Liver (tissue), 3 donors: Measurements from ENCODE around the gene CDC42SE1.

ENCODE experiments used
- FOXA2 ChIP-seq: IDR thresholded peaks from 2 replicates; pipeline ENCODE4 v1.6.1; 2016; ENCODE audit warnings: antibody characterized with exemption
- RAD21 ChIP-seq, 2 donors: IDR thresholded peaks; 2 replicates each; pipeline ENCODE4 v1.6.1; 2016; ENCODE audit warnings: antibody characterized with exemption in 2 of 2, mild to moderate bottlenecking in 2 of 2
- TAF1 ChIP-seq: conservative IDR thresholded peaks from 2 replicates; pipeline ENCODE4 v1.6.1; 2016; ENCODE audit warnings: antibody characterized with exemption, mild to moderate bottlenecking
- TF ChIP-seq, protein P1 (sequence below): fragments of 150-350 bp; IDR thresholded peaks from 2 replicates; pipeline ENCODE4 v1.5.1; 2017; ENCODE audit warnings: improper control_type of control experiment, low read depth, low read length; ENCODE audit not compliant: missing input control
- TF ChIP-seq, protein P2 (sequence below): IDR thresholded peaks from 2 replicates; pipeline ENCODE4 v1.6.1; 2016; ENCODE audit warnings: antibody characterized with exemption
- TF ChIP-seq, protein P3 (sequence below): IDR thresholded peaks from 2 replicates; pipeline ENCODE4 v1.6.1; 2016; ENCODE audit warnings: antibody characterized with exemption
- donor health status: healthy.
- donor health status: healthy.

DNA sequence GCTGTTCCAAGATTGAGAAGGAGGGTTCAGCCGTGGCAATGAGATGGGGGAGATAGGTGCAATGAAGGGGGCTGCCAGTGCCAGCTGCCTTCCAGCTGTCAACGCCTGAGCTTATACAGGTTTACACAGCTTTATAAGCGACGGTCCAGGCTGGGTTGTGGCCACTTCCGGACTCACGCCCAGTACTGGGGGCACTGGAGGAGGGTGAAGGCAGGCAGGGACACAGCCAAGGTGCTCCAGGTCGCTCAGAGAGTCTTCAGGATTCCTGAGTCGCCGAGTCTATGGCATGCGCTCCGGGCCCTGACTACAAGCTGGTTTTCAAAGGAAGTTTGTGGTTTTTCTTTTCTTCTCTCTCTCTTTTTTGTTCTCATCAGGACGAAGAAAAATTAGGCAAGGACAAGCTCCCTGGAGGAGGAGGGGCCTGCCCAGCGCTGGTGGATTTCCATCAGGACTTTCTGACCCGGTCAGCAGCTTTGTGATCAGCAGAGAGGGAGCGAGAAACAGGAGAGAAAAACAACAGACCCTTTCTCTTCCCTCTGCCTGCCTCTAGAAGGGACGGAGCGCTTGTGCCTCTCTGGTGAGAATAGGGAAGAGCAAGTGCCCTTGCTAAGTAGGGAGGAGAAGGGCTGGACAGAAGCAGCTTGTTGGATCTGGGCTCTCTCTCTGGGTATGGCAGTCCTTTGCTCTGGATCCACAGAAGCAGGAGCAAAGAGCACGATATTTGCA lies 52.9 kb downstream of the CDC42SE1 start, which contains the start of gene MINDY1:
- TF ChIP-seq, protein P1, sequence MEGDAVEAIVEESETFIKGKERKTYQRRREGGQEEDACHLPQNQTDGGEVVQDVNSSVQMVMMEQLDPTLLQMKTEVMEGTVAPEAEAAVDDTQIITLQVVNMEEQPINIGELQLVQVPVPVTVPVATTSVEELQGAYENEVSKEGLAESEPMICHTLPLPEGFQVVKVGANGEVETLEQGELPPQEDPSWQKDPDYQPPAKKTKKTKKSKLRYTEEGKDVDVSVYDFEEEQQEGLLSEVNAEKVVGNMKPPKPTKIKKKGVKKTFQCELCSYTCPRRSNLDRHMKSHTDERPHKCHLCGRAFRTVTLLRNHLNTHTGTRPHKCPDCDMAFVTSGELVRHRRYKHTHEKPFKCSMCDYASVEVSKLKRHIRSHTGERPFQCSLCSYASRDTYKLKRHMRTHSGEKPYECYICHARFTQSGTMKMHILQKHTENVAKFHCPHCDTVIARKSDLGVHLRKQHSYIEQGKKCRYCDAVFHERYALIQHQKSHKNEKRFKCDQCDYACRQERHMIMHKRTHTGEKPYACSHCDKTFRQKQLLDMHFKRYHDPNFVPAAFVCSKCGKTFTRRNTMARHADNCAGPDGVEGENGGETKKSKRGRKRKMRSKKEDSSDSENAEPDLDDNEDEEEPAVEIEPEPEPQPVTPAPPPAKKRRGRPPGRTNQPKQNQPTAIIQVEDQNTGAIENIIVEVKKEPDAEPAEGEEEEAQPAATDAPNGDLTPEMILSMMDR: peak; percentile 40
- TF ChIP-seq, protein P2, sequence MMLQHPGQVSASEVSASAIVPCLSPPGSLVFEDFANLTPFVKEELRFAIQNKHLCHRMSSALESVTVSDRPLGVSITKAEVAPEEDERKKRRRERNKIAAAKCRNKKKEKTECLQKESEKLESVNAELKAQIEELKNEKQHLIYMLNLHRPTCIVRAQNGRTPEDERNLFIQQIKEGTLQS: no peak
- no peak for TF ChIP-seq FOXA2
- peak; percentile 56 to 74 for TF ChIP-seq RAD21 (IDR thresholded peaks at IDR 0.05)
- TF ChIP-seq TAF1: peak; percentile 91
- TF ChIP-seq, protein P3, sequence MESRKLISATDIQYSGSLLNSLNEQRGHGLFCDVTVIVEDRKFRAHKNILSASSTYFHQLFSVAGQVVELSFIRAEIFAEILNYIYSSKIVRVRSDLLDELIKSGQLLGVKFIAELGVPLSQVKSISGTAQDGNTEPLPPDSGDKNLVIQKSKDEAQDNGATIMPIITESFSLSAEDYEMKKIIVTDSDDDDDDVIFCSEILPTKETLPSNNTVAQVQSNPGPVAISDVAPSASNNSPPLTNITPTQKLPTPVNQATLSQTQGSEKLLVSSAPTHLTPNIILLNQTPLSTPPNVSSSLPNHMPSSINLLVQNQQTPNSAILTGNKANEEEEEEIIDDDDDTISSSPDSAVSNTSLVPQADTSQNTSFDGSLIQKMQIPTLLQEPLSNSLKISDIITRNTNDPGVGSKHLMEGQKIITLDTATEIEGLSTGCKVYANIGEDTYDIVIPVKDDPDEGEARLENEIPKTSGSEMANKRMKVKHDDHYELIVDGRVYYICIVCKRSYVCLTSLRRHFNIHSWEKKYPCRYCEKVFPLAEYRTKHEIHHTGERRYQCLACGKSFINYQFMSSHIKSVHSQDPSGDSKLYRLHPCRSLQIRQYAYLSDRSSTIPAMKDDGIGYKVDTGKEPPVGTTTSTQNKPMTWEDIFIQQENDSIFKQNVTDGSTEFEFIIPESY: no peak
